A549 (cell line): ENCODE measurements around the gene MDM1. TPM values are rescaled to one million over a fixed set of nuclear protein-coding genes. Genes with fewer than 3 reads are reported as not detected.

Source experiments
- ATAC-seq, 2 experiments: fragments of 200-7000 bp in 1 of 2; fragments of >200 bp in 1 of 2; cut with Nextera tagmentation in 1 of 2; cut with Tn5 transposase in 1 of 2; 3 replicates each; pipeline versions ENCODE4 v1.8.0 to v1.9.1; 2018 to 2020; ENCODE audit warnings: mild to moderate bottlenecking in 1 of 2, moderate library complexity in 1 of 2
- CTCF ChIA-PET: fragments of 300-600 bp; sonication (Branson Sonifier 250); formaldehyde crosslinking; extraction: SDS; loops from one replicate; lab custom pipeline; 2021; ENCODE audit warnings: antibody characterized with exemption, inconsistent platforms; lab: Yijun Ruan, JAX
- POLR2A ChIA-PET: fragments of 350-600 bp; formaldehyde crosslinking; extraction: SDS; loops from one replicate; lab custom pipeline; 2021; ENCODE audit warnings: antibody characterized with exemption, inconsistent platforms; lab: Yijun Ruan, JAX
- DNase-seq, 2 experiments: peaks; one replicate each; pipeline versions ENCODE4 v3.0.0 to v3.0.0-alpha.2; 2011 to 2016; ENCODE audit warnings: low read depth in 1 of 2, low spot score in 1 of 2
- FAIRE-seq: peaks from 2 replicates; lab custom pipeline; 2011; peaks lifted over from hg19 to GRCh38; lab: Jason Lieb, UNC
- H3K27ac ChIP-seq, 2 experiments: fragments of >200 bp; sonication (Bioruptor Twin); formaldehyde crosslinking; 3 replicates each; pipeline ENCODE4 v1.5.1; 2016 to 2017
- H3K4me1 ChIP-seq: fragments of >200 bp; sonication (Bioruptor Twin); formaldehyde crosslinking; 3 replicates; pipeline ENCODE4 v1.6.1; 2016
- H3K4me2 ChIP-seq: fragments of >200 bp; sonication (Bioruptor Twin); formaldehyde crosslinking; 3 replicates; pipeline ENCODE4 v1.6.1; 2016
- H3K4me3 ChIP-seq: fragments of >200 bp; sonication (Bioruptor Twin); formaldehyde crosslinking; 3 replicates; pipeline ENCODE4 v1.5.1; 2016
- H3K9me3 ChIP-seq: fragments of >200 bp; sonication (Bioruptor Twin); formaldehyde crosslinking; 3 replicates; pipeline ENCODE4 v1.6.1; 2016
- CBX2 ChIP-seq: fragments of 200-600 bp; sonication (generic); IDR thresholded peaks from 2 replicates; pipeline ENCODE4 v1.6.1; 2016; ENCODE audit warnings: low read depth, mild to moderate bottlenecking, borderline replicate concordance
- CHD2 ChIP-seq: fragments of 150-350 bp; IDR thresholded peaks from 2 replicates; pipeline ENCODE4 v1.6.1; 2014; ENCODE audit warnings: low read length; ENCODE audit not compliant: partially characterized antibody
- CHD4 ChIP-seq: fragments of 200-600 bp; sonication (generic); IDR thresholded peaks from 2 replicates; pipeline ENCODE4 v1.6.1; 2016; ENCODE audit warnings: antibody characterized with exemption, mild to moderate bottlenecking, borderline replicate concordance
- EHMT2 ChIP-seq: fragments of 200-600 bp; sonication (generic); IDR thresholded peaks from 2 replicates; pipeline ENCODE4 v1.6.1; 2016; ENCODE audit warnings: antibody characterized with exemption, low read depth, mild to moderate bottlenecking, moderate library complexity
- FOSB ChIP-seq: fragments of 250-450 bp; sonication (Bioruptor Pico); IDR thresholded peaks from 2 replicates; pipeline ENCODE4 v1.5.0; 2020; ENCODE audit warnings: mild to moderate bottlenecking, moderate library complexity
- FOSL2 ChIP-seq, 2 experiments: fragments of 450-650 bp in 1 of 2; fragments of >200 bp in 1 of 2; sonication (Bioruptor Twin) in 1 of 2; formaldehyde crosslinking; IDR thresholded peaks; 2 replicates each; pipeline versions ENCODE4 v1.5.0 to v1.6.1; 2016 to 2020; ENCODE audit warnings: mild to moderate bottlenecking in 1 of 2, moderate library complexity in 1 of 2
- HDAC2 ChIP-seq: fragments of 200-600 bp; sonication (generic); IDR thresholded peaks from 2 replicates; pipeline ENCODE4 v1.6.1; 2016
- HOXB5 ChIP-seq: fragments of 250-450 bp; sonication (Bioruptor Pico); IDR thresholded peaks from 2 replicates; pipeline ENCODE4 v1.5.0; 2020; ENCODE audit warnings: mild to moderate bottlenecking, moderate library complexity
- JUN ChIP-seq, 2 experiments: fragments of >200 bp; sonication (Bioruptor Twin); formaldehyde crosslinking; IDR thresholded peaks; 2 replicates in 1 of 2; 3 replicates in 1 of 2; pipeline ENCODE4 v1.6.1; 2016 to 2017
- JUNB ChIP-seq: fragments of >200 bp; sonication (Bioruptor Twin); formaldehyde crosslinking; IDR thresholded peaks from 2 replicates; pipeline ENCODE4 v1.6.1; 2016
- MAZ ChIP-seq: fragments of 150-350 bp; IDR thresholded peaks from 2 replicates; pipeline ENCODE4 v1.6.1; 2014; ENCODE audit warnings: antibody characterized with exemption, low read depth, low read length, borderline replicate concordance
- MYC ChIP-seq: IDR thresholded peaks from 2 replicates; pipeline ENCODE4 v1.6.1; 2012; ENCODE audit warnings: mild to moderate bottlenecking, inconsistent platforms, low read length, improper control_type of control experiment, borderline replicate concordance
- NFE2L2 ChIP-seq: fragments of 150-350 bp; conservative IDR thresholded peaks from 2 replicates; pipeline ENCODE4 v1.6.1; 2014; ENCODE audit warnings: low read length
- POLR2A ChIP-seq: IDR thresholded peaks from 2 replicates; pipeline ENCODE4 v1.6.1; 2012; ENCODE audit warnings: mild to moderate bottlenecking, low read length
- POLR2AphosphoS2 ChIP-seq: conservative IDR thresholded peaks from 2 replicates; pipeline ENCODE4 v1.6.1; 2012; ENCODE audit warnings: low read length, improper control_type of control experiment, inconsistent platforms
- RAD21 ChIP-seq, 2 experiments: fragments of >200 bp in 1 of 2; sonication (Bioruptor Twin) in 1 of 2; formaldehyde crosslinking in 1 of 2; IDR thresholded peaks in 1 of 2; conservative IDR thresholded peaks in 1 of 2; 2 replicates in 1 of 2; 3 replicates in 1 of 2; pipeline ENCODE4 v1.6.1; 2012 to 2018; ENCODE audit warnings: inconsistent platforms in 1 of 2
- RARB ChIP-seq: fragments of 250-450 bp; sonication (Bioruptor Pico); IDR thresholded peaks from 2 replicates; pipeline ENCODE4 v1.8.0; 2021; ENCODE audit warnings: mild to moderate bottlenecking, moderate library complexity
- REST ChIP-seq: fragments of 200-600 bp; sonication (generic); IDR thresholded peaks from 2 replicates; pipeline ENCODE4 v1.6.1; 2016; ENCODE audit warnings: antibody characterized with exemption, mild to moderate bottlenecking, moderate library complexity
- RNF2 ChIP-seq: fragments of 200-600 bp; sonication (generic); IDR thresholded peaks from 2 replicates; pipeline ENCODE4 v1.6.1; 2016; ENCODE audit warnings: low read depth, mild to moderate bottlenecking, antibody characterized with exemption, moderate library complexity, borderline replicate concordance
- ZC3H11A ChIP-seq: fragments of 450-650 bp; IDR thresholded peaks from 2 replicates; pipeline ENCODE4 v1.6.1; 2014; ENCODE audit warnings: antibody characterized with exemption, mild to moderate bottlenecking
- ZFP36 ChIP-seq: fragments of 450-650 bp; IDR thresholded peaks from 2 replicates; pipeline ENCODE4 v1.6.1; 2014; ENCODE audit warnings: borderline replicate concordance; ENCODE audit not compliant: partially characterized antibody
- ZNF302 ChIP-seq: fragments of 250-450 bp; sonication (Bioruptor Pico); IDR thresholded peaks from 2 replicates; pipeline ENCODE4 v1.9.0; 2021; ENCODE audit warnings: inconsistent platforms, mild to moderate bottlenecking, moderate library complexity
- ZSCAN20 ChIP-seq: fragments of 250-450 bp; sonication (Bioruptor Pico); IDR thresholded peaks from 2 replicates; pipeline ENCODE4 v1.8.0; 2022; ENCODE audit warnings: mild to moderate bottlenecking, moderate library complexity
- WGBS: methylation state at CpG from one replicate; pipeline ENCODE4 v1.1.6; 2017; ENCODE audit errors: missing lambda C conversion rate; 5-methylcytosine and 5-hydroxymethylcytosine counted together
- polyA plus RNA-seq, 4 experiments: library from polyadenylated mRNA; depleted of rRNA in 3 of 4; stranded (reverse); fragments of >200 nt; fragmentation: RNase III in 1 of 4; extraction: RNeasy Plus Mini Kit Qiagen cat#74134 plus additional on column Dnase treatment in 1 of 4; gene quantifications; 2 replicates in 3 of 4; 3 replicates in 1 of 4; pipeline ENCODE4 v1.2.3, GENCODE V29; 2011 to 2017
- TF ChIP-seq, protein P1 (sequence below): fragments of 150-350 bp; IDR thresholded peaks from 2 replicates; pipeline ENCODE4 v1.6.1; 2014; ENCODE audit warnings: low read depth, mild to moderate bottlenecking, low read length
- TF ChIP-seq, protein P2 (sequence below): IDR thresholded peaks from 2 replicates; pipeline ENCODE4 v1.6.1; 2012; ENCODE audit warnings: low read depth, borderline replicate concordance
- TF ChIP-seq, protein P3 (sequence below): fragments of >200 bp; sonication (Bioruptor Twin); formaldehyde crosslinking; IDR thresholded peaks from 2 replicates; pipeline ENCODE4 v1.6.1; 2016
- TF ChIP-seq, protein P4 (sequence below): IDR thresholded peaks from 2 replicates; pipeline ENCODE4 v1.6.1; 2012

MDM1 gene
- polyA plus RNA-seq, 2 of the 4 experiments (the other 2 are of a cell fraction), result 12.5 to 24.5 TPM

- DNase-seq, result no peak
- Histone ChIP-seq H3K4me2 (no peak overlapping the region), H3K9me3 (no peaks in the 10 kb centered on the region), H3K4me1 (no peaks in the 10 kb centered on the region), H3K27ac (no peak overlapping the region), H3K4me3 (no peak overlapping the region)
- ChIA-PET POLR2A (no interaction called here), CTCF (interaction anchor here (1.2 to 1.3 kb wide), 2 partner anchors 68 to 71 kb away, joined by 3 to 5 read pairs; no protein-coding TSS in a partner anchor)
- no peak for FAIRE-seq
- ATAC-seq, result no peak
- 81% methylated on average over 4 of the region's 4 CpGs for WGBS
- TF ChIP-seq RNF2, result no peak
- no peak for TF ChIP-seq FOSL2 (IDR thresholded peaks at IDR 0.05)
- TF ChIP-seq FOSL2 (CRISPR knock-in tag; IDR thresholded peaks at IDR 0.05), result peak; percentile 45
Measured at GRCh38 chr12:68291396-68292036, 40.6 kb downstream of the MDM1 start.

DNA sequence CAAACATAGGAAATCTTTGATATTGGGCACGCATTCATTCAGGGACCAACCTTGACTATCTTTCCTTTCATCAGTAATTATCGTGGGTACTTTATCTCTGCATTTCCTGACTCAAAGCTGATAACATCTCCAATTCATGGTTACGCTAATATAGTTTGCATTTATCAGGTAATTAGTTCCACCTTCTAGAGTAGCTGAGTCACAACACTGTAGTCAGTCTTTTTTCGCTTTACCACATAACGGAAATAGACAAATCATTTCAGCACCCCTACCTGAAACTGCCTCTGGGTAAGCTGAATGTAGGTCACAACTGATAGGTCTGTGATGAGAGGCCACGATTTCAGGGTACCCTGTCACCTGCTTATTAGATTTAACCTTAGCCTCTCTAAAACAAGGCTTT is 42.0 kb downstream of the MDM1 start:
- H3K27ac ChIP-seq, result no peak overlapping the region
- no peaks in the 10 kb centered on the region for H3K4me1 ChIP-seq
- ChIA-PET CTCF (interaction anchor here (1.1 kb wide), 1 partner anchor 67 kb away, joined by 7 read pairs; no protein-coding TSS in a partner anchor), POLR2A (no interaction called here)
- TF ChIP-seq FOSB (CRISPR knock-in tag), result no peak
- no peak for TF ChIP-seq CHD2
- no peak for TF ChIP-seq MAZ
- no peak for TF ChIP-seq RARB
- no peak for TF ChIP-seq ZFP36
- TF ChIP-seq ZC3H11A, result no peak
- TF ChIP-seq POLR2AphosphoS2, result no peak
- no peak for TF ChIP-seq JUN (IDR thresholded peaks at IDR 0.05)
- TF ChIP-seq RAD21 (conservative IDR thresholded peaks at IDR 0.05 in 1 of 2, IDR thresholded peaks at IDR 0.05 in 1 of 2), result no peak
- ATAC-seq (no peak), DNase-seq (no peak), FAIRE-seq (no peak)
- H3K9me3 ChIP-seq, result no peaks in the 10 kb centered on the region
- no peak overlapping the region for H3K4me2 ChIP-seq
- WGBS, result 74% methylated on average over 6 of the region's 6 CpGs
- H3K4me3 ChIP-seq, result no peak overlapping the region

DNA sequence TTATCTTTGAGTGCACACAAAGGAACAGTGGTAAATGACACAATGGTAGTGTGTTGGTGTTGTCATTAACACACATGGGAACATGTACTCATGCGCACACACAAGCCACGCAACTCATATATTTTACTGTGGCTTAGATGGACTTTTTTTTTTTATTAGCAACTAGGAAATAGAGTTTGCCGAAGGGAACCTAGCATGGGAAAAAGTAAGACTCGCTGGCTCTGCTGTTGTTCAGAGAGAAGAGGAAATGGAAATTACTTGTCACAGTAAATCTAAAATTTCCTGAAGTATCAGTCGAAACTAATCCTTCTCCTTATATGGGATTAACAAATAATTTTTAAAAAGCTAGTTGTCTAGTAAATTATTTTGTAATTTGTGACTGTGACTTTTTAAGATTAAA is 45.1 kb downstream of the MDM1 start:
- ATAC-seq, result no peak
- FAIRE-seq, result no peak
- CTCF ChIA-PET, result interaction anchor here (0.6 kb wide), 1 partner anchor 1712 kb away, joined by 3 read pairs; no protein-coding TSS in a partner anchor

DNA sequence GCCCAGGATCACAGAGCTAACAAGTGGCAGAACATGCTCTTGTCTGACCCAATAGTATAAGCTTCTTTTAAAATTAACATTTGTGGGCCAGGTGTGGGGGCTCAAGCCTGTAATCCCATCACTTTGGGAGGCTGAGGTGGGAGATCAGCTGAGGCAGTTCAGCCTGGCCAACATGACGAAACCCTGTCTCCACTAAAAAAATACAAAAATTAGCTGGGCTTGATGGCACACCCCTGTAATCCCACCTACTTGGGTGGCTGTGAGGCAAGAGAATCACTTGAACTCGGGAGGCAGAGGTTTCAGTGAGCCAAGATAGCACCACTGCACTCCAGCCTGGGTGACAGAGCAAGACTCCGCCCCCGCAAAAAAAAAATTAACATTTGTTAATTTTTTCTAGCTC is 45.8 kb downstream of the MDM1 start:
- ATAC-seq (no peak), FAIRE-seq (no peak), DNase-seq (no peak)
- Histone ChIP-seq H3K4me2 (no peak overlapping the region), H3K4me3 (no peak overlapping the region), H3K9me3 (no peaks in the 10 kb centered on the region), H3K27ac (no peak overlapping the region), H3K4me1 (no peaks in the 10 kb centered on the region)
- WGBS, result 71% methylated on average over 4 of the region's 4 CpGs
- ChIA-PET CTCF (interaction anchor here (0.6 to 1.6 kb wide), 4 partner anchors 14 to 1712 kb away, joined by 3 to 7 read pairs (median 4); no protein-coding TSS in a partner anchor), POLR2A (no interaction called here)
- TF ChIP-seq ZC3H11A (no peak), REST (no peak), NFE2L2 (no peak), CHD4 (no peak), CBX2 (no peak), ZNF302 (CRISPR knock-in tag) (no peak), EHMT2 (no peak), RNF2 (no peak)
- TF ChIP-seq, protein P1, sequence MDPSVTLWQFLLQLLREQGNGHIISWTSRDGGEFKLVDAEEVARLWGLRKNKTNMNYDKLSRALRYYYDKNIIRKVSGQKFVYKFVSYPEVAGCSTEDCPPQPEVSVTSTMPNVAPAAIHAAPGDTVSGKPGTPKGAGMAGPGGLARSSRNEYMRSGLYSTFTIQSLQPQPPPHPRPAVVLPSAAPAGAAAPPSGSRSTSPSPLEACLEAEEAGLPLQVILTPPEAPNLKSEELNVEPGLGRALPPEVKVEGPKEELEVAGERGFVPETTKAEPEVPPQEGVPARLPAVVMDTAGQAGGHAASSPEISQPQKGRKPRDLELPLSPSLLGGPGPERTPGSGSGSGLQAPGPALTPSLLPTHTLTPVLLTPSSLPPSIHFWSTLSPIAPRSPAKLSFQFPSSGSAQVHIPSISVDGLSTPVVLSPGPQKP, result no peak
- TF ChIP-seq, protein P2, sequence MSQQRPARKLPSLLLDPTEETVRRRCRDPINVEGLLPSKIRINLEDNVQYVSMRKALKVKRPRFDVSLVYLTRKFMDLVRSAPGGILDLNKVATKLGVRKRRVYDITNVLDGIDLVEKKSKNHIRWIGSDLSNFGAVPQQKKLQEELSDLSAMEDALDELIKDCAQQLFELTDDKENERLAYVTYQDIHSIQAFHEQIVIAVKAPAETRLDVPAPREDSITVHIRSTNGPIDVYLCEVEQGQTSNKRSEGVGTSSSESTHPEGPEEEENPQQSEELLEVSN, result no peak

More for the DNA sequence above, 45.1 kb downstream of the MDM1 start:
- no peak for DNase-seq
- no peak overlapping the region for H3K4me3 ChIP-seq
- WGBS, result 70% methylated on average over 5 of the region's 5 CpGs
- TF ChIP-seq MYC (no peak), HOXB5 (no peak), HDAC2 (no peak), POLR2A (no peak), JUNB (no peak), ZSCAN20 (no peak)
- TF ChIP-seq, protein P3, sequence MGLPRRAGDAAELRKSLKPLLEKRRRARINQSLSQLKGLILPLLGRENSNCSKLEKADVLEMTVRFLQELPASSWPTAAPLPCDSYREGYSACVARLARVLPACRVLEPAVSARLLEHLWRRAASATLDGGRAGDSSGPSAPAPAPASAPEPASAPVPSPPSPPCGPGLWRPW, result no peak
- TF ChIP-seq, protein P4, sequence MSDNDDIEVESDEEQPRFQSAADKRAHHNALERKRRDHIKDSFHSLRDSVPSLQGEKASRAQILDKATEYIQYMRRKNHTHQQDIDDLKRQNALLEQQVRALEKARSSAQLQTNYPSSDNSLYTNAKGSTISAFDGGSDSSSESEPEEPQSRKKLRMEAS, result no peak
- POLR2A ChIA-PET, result no interaction called here
- H3K27ac ChIP-seq, result no peak overlapping the region
- H3K9me3 ChIP-seq, result no peaks in the 10 kb centered on the region
- H3K4me2 ChIP-seq, result no peak overlapping the region
- H3K4me1 ChIP-seq, result no peaks in the 10 kb centered on the region
